Kidney epithelial cell (primary cell): ENCODE data around the gene SNX11. TPM values are rescaled to one million over a fixed set of nuclear protein-coding genes. Genes with fewer than 3 reads are reported as not detected.

Experiments
- DNase-seq: peaks from one replicate; pipeline ENCODE4 v3.0.0-alpha.2; 2010; ENCODE audit warnings: low read depth
- H3K27me3 ChIP-seq: 2 replicates; pipeline ENCODE4 v1.6.0; 2011; ENCODE audit warnings: low read length; ENCODE audit not compliant: control insufficient read depth, insufficient read depth
- H3K36me3 ChIP-seq: 2 replicates; pipeline ENCODE4 v1.5.1; 2011; ENCODE audit warnings: low read length; ENCODE audit not compliant: control insufficient read depth, insufficient read depth
- H3K4me3 ChIP-seq: 2 replicates; pipeline ENCODE4 v1.5.1; 2011; ENCODE audit warnings: low read depth, mild to moderate bottlenecking, control low read depth, low read length
- total RNA-seq: library from RNA; depleted of rRNA; stranded (reverse); fragments of >200 nt; gene quantifications from 2 replicates; pipeline ENCODE4 v1.2.3, GENCODE V29; 2015
- TF ChIP-seq, protein P1 (sequence below): IDR thresholded peaks from 2 replicates; pipeline ENCODE4 v1.5.1; 2011; ENCODE audit warnings: mild to moderate bottlenecking, moderate library complexity, low read length, control low read depth, inconsistent platforms; ENCODE audit not compliant: insufficient read depth, poor library complexity, severe bottlenecking

SNX11 gene
- total RNA-seq, 1 donor from 2014 or later: 18.1 TPM

DNA sequence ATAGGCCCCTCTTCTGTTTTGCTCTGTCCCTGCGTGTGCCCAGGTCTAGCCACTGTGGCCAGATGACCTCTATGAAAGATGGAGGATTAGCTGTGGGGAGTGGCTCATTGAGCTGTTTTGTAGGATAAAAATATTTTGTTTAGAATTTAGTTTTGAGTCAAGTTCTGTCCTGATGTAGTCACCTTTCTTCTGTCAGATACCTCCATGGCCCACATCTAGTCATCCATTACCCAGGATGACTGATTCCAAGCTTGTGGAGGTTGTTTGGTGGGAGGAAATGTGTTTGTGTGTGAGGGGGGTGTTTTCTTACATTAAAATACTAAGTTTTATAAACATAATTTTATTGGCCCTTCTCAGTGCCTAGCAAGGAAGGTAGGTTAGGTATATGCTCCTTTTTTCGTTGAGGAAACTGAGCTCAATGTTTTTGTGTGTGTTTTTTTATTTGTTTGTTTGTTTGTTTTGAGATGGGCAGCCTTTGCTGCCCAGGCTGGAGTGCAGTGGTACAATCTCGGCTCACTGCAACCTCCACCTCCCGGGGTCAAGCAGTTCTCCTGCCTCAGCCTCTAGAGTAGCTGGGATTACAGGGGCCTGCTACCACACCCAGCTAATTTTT, 16.3 kb downstream of the SNX11 start:
- Histone ChIP-seq H3K36me3 (peaks cover 1% of the 10 kb centered on the region), H3K4me3 (no peak overlapping the region), H3K27me3 (no peaks in the 10 kb centered on the region)
- TF ChIP-seq, protein P1, sequence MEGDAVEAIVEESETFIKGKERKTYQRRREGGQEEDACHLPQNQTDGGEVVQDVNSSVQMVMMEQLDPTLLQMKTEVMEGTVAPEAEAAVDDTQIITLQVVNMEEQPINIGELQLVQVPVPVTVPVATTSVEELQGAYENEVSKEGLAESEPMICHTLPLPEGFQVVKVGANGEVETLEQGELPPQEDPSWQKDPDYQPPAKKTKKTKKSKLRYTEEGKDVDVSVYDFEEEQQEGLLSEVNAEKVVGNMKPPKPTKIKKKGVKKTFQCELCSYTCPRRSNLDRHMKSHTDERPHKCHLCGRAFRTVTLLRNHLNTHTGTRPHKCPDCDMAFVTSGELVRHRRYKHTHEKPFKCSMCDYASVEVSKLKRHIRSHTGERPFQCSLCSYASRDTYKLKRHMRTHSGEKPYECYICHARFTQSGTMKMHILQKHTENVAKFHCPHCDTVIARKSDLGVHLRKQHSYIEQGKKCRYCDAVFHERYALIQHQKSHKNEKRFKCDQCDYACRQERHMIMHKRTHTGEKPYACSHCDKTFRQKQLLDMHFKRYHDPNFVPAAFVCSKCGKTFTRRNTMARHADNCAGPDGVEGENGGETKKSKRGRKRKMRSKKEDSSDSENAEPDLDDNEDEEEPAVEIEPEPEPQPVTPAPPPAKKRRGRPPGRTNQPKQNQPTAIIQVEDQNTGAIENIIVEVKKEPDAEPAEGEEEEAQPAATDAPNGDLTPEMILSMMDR: no peak
- no peak for DNase-seq

DNA sequence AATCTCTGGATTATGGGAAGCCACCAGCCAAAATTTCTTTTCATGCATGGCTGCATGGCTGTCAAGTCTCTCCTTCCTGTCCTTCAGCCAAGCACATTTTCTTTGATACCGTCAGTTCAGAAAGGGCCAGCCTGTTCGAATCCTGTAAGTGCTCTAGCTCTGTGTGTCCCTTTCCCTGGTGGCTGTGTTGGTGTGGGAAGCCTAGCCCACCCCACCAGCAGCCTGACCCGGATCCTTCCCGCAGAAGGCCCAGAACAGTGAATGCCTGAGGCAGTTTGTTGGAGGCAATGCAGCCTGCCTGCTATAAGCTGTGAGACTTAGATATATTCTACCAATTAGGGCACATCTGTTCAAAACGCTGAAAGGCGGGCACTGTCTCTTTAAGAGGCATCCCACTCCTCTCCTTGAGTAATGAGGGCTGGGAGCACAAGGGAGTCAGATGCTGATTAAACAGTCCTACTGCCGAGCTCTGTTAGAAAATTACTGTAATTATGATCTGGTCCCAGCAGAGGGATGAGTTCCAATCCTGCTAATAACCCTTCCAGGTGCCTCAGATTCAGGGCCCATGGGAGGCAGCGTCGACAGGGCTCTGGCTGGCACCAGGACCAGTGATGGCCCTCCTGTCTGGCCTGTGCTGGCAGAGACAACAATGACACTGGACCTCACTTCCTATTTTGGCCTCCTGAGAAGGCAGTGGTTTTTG, 18.4 kb downstream of the SNX11 start:
- H3K4me3 ChIP-seq: no peak overlapping the region
- no peak for DNase-seq
- H3K27me3 ChIP-seq: no peaks in the 10 kb centered on the region
- peaks cover 1% of the 10 kb centered on the region for H3K36me3 ChIP-seq
- TF ChIP-seq, protein P1: no peak

DNA sequence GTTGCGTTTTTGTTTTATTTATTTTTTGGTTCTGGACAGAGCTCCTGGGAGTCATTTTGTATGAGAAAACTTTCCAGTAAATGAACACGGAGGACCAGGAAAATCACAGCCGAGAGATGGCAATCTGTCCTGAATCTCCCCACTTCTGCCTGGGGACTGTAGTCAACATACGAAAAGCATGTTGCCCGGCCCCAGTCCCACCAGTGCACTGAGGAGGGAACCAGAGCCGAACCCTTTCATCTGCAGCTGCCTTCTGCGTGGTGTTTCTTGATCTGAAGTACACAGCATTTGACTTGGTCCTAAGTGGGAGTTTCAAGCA, 18.9 kb downstream of the SNX11 start:
- no peak for DNase-seq
- Histone ChIP-seq H3K4me3 (no peak overlapping the region), H3K36me3 (peaks cover 1% of the 10 kb centered on the region), H3K27me3 (no peaks in the 10 kb centered on the region)
- TF ChIP-seq, protein P1: no peak

DNA sequence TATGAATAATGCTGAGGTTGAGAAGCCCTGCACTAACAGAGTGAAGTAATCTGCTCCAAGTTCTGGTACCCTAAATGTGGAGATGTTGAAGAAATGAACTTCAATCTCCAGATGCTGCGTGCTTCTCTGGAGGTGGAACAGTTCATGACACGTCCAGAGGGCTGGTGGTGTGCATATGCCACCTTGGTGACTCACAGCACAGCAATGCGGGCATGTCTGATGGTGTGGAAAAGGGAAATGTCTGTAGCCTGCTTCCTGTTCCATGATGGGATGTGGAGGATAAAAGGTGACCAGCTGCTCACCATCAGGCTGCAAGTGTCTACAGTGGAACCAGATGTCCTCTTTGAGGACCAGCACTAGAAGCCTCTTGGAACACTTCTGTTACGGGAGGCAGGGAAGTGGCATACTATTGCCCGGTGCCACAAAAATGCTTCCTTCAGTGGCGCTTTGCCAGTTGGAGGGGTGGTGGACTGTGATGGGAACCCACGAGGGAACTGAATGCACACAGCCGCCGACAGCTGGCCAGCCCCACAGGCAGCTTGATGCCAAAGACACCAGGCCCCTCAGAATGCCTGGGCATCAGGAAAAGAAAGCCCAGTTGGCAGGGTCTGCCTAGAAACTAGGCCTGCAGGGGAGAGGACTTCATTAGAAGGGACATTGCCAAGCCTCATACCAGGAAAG, 19.9 kb downstream of the SNX11 start:
- no peaks in the 10 kb centered on the region for H3K36me3 ChIP-seq
- DNase-seq: peak; percentile 56
- H3K4me3 ChIP-seq: no peak overlapping the region
- TF ChIP-seq, protein P1: no peak
- no peaks in the 10 kb centered on the region for H3K27me3 ChIP-seq

DNA sequence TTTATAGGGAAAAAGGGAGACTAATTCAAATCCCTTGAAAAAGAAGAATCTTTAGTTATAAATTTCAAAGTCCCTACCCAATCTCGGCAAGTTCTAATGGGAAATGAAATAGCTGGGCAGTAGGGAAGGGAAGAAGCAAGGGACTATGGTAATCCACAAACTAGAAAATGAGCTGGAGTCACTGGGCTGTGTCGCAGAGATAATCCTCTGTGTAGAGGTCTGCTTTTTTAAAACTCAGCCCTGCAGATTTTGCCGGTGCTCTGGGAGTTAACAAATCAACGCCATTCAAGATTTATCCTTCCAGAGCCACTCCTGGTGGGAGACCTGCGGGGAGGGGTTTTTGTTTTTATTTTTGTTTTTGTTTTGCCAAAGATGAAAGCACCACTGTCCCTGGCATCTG, 20.8 kb downstream of the SNX11 start:
- Histone ChIP-seq H3K36me3 (no peaks in the 10 kb centered on the region), H3K27me3 (no peaks in the 10 kb centered on the region), H3K4me3 (no peak overlapping the region)
- no peak for DNase-seq
- TF ChIP-seq, protein P1: no peak
